SIG-M5 (cell line): Measurements from ENCODE around the gene MAG.
"Not testable (repeated sequence)": the region's sequence is repeated elsewhere in the genome, so short reads cannot be mapped to it uniquely, and the experiment has no call there.

ENCODE experiments used
- DNase-seq: peaks from one replicate; lab custom pipeline; 2025; lab: John Stamatoyannopoulos, UW

The MAG gene

DNA sequence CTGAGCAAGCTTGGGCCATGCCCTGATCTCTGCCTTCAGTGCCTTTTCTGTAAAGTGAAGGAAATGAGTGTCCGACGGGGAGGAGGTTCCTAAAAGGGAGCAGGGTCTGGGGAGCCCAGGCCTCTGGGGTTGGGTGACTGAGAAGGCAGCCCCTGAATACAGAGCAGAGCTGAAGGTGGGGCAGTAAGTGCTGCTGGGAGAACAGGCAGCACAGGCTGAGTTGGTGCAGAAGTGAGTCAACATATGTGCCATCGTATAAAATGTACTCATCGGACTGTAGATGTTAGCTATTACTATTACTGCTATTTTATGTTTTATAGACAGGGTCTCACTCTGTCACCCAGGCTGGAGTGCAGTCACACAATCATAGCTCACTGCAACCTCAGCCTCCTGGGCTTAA is 10.7 kb upstream of the MAG start:
- no peak for DNase-seq

DNA sequence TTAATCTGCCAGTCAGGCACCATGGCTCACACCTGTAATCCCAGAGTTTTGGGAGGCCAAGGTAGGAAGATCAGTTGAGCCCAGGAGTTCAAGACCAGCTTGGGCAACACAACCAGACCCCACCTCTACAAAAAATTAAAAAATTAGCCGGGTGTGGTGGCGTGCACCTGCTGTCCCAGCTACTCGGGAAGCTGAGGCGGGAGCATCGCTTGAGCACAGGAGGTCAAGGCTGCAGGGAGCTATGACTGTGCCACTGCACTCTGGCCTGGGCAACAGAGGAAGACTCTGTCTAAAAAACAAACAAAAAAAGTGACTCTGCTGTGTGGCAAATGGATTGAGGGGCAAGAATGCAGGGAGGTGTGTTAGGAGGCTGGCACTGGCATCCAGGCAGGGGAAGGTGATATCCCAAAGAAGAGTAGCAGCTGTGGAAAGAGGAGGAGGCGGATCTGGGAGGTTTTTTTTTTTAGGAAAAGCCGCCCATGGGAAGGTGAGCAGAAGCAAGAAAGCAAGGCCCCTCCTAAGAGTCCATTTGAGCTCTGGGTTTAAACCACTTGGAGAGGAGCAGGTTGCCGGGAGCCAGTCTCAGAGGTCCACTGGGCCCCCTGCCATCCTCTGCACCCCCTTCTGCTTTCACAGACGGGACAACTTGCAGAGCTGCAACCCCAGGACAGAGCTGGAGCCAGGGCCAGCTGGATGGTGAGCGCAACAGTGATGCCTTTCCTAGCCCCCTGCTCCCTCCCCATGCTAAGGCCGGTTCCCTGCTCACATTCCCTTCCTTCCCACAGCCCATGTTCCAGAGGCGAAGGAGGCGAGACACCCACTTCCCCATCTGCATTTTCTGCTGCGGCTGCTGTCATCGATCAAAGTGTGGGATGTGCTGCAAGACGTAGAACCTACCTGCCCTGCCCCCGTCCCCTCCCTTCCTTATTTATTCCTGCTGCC is 7.5 kb upstream of the MAG start:
- no peak for DNase-seq

DNA sequence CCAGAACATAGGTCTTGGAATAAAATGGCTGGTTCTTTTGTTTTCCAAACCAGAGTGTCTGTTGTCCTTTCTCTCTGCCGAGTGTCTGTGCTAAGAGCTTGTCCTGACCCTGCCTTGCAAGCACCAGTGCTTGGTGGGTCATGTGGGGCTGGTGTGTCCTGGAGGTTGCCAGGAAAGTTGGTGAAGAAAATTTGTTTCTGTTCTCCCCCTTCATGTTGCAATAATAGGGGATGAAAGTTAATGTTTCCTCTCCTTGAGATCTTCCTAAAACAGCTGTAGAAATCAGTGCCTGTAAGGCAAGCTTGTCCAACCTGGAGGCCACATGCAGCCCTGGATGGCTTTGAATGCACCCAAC is 6.9 kb upstream of the MAG start:
- DNase-seq = no peak

DNA sequence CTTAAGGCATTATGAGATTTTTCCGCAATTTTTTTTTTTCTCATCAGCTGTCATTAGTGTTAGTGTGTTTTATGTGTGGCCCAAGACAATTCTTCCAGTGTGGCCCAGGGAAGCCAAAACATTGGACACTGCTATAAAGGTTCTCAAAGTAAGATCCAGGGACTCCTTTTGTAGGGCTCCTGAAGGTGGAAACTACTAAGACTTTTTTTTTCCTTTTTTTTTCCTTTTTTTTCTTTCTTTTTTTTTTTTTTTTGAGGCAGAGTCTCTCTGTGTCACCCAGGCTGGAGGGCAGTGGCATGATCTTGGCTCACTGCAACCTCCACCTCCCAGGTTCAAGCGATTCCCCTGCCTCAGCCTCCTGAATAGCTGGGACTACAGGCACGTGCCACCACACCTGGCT is 6.5 kb upstream of the MAG start:
- not testable (repeated sequence) for DNase-seq

DNA sequence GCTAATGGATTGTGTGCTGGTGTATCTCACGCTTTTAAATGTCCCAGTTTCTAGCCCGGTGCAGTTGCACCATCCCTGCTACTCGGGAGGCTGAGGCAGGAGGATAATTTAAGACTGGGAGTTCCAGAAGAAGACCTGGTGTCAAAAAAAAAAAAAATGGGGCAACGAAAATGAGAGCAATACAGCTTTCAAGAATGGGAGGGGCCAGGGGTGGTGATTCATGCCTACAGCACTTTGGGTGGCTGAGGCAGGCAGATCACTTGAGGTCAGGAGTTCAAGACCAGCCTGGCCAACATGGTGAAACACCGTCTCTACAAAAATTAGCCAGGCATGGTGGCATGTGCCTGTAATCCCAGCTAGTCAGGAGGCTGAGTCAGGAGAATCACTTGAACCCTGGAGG is 5.9 kb upstream of the MAG start:
- DNase-seq = not testable (repeated sequence)

DNA sequence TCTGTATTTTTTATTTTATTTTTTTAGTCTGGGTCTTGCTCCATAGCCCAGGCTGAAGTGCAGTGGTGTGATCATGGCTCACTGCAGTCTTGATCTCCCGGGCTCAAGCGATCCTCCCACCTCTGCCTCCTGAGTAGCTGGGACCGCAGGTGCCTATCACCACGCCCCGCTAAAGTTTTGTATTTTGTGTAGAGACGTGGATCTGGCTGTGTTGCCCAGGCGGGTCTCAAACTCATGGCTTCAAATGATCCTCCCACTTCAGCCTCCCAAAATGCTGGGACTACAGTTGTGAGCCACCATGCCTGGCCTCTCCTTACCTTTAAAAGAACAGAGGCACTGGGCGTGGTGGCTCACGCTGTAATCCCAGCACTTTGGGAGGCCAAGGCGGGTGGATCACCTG is 4.2 kb upstream of the MAG start:
- no peak for DNase-seq

DNA sequence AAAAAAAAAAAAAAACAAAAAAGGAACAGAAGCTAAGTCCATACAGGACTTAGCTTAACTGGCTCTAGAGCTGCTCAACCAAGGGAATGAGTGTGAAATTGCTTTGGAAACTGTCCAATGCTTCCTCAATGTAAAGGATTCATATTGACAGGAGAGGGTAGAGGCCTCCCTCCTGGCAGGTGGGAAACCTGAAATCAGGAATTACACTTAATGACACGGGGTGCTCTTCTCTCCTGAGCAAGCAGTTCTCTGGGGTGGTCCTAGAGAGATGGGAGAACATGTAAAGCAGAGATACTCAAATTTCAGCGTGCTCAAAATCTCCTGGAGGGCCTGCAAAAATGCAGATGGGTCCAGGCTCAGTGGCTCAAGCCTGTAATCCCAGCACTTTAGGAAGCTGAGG is 3.6 kb upstream of the MAG start:
- DNase-seq = no peak

DNA sequence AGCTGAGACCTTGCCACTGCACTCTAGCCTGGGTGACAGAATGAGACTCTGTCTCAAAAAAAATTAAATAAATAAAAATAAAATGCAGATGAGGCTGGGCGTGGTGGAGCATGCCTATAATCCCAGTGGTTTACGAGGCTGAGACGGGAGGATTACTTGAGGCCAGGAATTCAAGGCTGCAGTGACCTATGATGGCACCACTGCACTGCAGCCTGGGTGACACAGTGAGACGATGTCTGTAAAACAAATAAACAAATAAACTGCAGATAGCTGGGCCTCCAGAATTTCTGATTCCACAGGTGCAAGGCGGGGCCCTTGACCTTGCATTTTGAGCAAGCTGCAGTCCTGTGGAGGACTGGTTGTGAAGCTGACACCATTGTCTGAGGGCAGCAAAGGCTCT is 3.1 kb upstream of the MAG start:
- DNase-seq = no peak

DNA sequence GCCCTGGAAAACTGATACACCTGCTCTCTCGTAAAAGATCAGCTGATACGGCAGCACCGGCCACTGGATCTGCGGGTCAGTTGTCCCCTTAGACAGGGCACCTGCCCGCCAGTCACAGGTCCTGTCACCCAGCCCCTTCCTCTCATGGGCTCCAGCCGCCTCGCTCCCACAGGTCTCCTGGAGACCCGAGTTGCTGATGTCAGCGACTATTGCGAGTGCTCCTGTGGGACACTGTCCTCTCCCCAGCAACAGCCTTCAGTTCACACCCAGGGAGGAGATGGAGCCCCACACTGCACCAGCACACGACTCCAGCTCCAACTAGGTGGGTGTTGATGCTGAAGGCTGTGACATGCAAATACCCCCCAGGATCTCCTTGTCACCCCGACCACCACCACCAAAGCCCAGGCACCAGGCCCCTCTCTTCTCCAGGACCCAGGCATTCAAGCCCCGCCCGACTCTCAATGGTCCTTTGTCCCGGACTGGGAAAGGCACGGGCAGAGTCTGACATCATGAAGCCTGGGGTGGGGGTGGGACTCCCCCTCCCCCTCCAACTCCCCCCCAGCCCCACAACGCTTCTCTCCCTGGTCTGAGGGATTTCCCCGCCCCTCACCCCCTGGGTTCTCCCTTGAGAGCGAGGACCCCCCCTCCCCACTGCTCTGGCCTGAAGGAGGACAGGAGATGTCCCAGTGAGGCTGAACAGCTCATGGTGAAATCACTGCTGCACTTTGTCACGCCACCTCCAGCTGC is 1.4 kb upstream of the MAG start:
- no peak for DNase-seq

DNA sequence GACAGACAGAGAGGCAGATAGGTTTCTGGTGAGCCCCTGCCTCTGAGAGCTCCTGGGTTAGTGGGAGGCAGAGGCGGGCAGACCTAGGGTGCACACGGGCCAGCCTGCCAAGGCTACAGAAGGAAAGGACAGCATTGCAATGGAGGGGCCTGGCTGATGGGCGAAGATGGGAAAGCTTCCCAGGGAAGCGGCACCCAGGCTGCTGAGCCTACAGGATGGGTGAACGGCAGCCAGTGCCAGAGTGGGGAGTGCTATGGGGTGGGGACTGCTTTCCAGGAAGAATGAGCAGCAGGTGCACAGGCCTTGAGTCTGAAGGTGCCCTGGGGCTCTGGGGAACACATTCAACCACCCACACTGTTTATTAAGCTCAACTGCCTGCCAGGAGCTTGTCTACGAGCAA is 702 bp upstream of the MAG start:
- DNase-seq = no peak

DNA sequence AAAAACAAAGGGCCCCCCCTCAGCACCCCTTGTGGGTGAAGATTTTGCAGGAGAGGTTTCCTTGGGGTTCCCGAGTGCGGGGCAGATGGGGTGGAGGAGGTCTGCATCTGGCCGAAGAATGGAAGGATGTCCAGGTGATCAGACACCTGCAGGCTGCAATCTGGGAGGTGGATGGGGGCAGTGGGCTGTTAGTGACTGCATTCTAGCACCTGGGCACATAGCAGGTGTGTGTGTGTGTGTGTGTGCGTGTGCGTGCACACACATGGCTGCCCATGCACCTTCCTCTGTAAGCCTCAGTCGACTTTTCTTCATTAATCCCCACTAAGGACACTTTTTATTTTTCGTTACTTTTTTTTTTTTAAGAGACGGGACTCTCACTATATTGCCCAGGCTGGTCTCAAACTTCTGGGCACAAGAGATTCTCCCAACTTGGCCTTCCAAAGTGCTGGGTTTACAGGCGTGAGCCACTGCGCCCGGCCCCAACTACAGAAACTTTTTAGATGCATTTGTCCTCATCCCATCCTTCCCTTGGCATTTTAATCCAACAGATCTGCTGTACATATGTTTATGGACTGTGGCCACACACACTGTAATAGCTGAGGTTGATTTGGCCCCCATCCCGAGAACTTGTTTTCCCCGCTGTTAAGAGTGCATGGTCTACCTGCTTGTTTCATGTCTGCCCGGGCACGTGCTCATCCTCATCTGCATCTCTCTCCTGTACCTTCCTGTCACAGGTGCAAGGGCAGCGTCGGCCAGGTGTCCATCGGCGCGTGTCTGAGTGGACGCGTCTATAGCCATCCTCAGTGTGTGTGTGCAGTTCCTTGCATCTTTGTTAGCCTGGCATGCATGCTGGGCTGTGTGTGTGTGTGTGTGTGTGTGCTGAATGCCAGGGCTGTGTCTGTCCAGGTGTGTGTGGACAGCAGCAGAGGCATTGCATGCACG is 731 bp downstream of the MAG start:
- no peak for DNase-seq

DNA sequence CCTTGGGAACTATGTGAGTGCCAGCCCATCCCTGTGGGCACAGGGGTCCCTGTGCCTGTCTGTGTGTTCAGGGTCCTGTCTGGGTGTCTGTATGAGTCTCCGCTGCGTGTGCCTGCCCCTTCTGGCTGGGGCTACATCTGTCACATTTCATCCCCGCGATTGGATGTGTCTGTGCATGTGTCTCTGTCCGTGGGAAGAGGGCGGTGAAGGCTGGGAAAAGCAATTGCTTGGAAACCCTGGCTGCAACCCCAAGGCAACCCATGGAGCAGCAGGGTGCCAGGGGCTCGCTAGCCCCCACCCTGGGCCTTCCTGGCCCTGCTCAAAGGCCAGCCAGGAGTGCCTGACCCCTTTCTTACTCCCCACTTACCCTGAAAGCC is 1.4 kb downstream of the MAG start:
- DNase-seq = no peak

DNA sequence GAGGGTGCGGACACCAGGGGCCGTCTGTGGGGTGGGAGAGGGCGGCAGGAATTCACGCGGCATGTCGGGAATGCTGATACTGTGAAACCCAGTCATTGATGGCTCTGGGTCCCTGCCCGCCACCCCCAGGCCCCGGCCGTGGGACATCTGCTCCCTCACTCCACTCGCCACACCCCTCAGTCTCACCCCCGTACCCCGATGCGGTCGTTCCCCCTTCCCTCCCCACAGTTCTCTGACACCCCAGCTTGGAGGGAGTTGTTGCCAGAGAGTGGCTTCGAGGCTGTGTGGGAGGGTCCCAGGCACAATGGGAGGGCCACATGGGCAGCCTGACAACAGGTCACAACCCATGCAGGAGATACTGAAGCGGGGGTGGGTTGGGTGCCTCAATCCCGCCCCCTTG is 1.8 kb downstream of the MAG start:
- no peak for DNase-seq

DNA sequence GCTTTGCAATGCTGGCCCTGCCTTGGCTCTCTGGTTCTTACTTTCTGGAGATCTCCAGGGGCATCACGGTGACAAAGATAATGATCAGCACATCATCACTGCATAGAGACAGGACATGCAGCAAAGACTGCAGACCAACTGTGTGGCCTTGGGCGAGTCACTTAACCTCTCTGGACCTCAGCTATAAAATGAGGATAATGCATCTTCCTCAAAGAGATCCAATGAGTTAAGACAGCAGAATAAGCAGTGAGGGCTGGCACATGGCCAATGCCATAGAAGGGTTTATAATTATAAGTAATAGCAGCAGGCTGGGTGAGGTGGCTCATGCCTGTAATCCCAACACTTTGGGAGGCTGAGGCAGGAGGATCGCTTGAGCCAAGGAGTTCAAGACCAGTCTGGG is 2.4 kb downstream of the MAG start:
- no peak for DNase-seq

DNA sequence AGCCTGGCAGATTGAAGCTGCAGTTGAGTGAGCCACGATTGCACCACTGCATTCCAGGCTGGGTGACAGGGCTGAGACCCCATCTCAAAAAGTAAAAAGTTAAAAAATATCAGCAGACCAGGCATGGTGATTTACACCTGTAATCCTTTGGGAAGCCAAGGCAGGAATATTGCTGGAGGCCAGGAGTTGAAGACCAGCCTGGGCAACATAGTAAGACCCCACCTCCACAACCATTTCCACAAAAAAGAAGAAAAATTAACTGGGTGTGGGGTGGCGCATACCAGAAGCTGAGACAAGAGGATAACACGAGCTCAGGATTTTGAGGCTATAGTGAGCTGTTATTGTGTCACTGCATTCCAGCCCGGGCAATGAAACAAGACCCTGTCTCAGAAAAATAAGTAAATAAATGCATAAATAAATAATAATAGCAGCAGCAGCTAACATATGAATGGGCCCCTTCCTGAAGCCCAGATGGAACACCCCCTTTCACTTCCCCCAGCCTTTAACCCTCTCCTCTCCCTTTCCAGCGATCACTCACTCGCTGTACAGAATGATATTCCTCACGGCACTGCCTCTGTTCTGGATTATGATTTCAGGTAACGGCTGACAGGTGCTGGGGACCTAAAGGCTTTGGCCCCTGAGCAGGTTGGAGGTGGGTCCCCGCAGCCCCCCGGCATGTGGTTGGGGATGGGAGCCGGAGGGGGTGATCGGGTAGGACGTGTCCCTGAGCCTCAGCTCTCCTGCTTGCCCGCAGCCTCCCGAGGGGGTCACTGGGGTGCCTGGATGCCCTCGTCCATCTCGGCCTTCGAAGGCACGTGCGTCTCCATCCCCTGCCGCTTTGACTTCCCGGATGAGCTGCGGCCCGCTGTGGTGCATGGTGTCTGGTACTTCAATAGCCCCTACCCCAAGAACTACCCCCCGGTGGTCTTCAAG is 3.2 kb downstream of the MAG start:
- no peak for DNase-seq

DNA sequence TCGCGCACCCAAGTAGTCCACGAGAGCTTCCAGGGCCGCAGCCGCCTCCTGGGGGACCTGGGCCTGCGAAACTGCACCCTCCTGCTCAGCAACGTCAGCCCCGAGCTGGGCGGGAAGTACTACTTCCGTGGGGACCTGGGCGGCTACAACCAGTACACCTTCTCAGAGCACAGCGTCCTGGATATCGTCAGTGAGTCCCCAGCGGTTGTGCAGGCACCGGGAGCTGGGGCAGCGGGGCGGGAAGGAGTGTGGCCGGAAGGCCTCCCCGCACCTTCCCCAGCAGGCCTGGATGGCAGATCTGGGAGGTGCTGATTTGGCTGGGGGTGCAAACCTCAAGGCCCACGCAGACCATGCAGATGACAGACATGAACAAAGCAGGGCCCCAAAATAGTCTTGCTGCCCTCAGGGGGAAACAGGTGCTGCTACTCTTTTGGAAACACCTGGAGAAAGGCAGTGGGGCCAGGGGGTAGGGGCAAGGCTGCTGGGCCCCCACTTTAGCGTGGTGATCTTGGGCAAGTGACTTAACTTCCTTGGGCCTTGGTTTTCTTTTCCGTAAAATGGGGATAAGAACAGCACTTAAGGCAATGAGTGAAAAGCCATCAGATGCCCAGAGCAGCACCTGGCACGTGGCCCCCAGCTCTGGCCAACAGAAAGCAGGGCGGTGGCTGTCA is 4.0 kb downstream of the MAG start:
- no peak for DNase-seq

DNA sequence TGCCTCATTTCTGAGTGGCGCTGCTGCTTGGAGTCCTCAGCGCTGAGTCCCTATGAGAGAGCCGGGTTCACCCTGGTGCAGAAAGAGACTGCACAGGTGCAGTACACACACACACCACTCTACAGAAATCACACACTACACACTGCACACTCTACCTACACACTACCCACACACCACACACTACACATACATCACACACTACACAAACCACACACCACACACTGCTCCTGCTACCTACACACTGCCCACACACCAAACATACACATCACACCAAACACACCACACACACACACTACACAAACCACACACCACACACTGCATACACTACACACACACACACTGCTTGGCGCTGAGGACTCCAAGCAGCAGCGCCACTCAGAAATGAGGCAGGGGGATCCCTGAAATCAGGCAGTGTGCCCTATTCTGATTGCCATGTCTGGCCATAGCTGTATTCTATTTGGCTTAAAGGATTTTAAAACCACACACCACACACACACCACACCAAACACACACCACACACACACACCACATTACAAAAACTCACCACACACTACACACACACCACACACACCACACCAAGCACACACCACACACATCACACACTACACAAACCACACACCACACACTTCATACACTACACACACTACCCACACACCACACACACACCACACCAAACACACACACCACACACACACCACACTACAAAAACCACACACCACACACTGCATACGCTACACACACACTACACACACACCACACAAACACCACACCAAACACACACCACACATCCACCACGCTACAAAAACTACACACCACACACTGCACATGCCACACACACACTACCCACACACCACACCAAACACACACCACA is 4.9 kb downstream of the MAG start:
- no peak for DNase-seq

DNA sequence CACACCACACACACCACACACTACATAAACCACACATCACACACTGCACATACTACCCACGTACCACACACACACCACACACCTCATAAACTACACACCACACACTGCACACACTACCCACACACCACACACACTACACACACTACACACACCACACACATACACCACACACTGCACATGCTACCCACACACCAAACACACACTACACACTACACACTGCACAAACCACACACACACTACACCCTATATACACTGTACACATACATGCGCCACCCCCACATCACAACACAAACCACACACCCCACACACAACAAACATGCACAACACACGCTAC is 5.5 kb downstream of the MAG start:
- DNase-seq = no peak

DNA sequence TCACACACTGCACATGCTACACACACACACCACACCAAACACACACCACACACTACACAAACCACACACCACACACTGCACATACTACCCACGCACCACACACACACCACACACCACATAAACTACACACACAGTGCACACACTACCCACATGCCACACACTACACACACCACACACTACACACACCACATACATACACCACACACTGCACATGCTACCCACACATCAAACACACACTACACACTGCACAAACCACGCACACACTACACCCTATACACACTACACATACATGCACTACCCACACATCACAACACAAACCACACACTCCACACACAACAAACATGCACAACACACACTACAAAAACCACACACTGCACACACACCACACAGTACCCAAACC is 6.0 kb downstream of the MAG start:
- DNase-seq = no peak

DNA sequence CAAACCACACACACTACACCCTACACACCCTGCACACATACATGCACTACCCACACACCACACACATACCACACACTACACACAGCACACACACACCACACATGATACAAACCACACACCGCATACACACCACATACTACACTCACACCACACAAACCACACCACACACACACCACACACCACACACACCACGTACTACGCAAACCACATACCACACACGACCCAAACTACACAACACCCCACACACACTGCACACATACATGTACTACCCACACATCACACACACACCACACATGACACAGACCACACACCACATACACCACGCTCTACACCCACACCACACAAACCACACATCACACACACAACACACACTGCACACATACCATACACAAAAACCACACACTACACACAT is 6.6 kb downstream of the MAG start:
- no peak for DNase-seq
